GM23338 (cell line): ENCODE data around the gene POP4. TPM values are rescaled to one million over a fixed set of nuclear protein-coding genes. Genes with fewer than 3 reads are reported as not detected.

ENCODE experiments used
- ATAC-seq: fragments of 200-7000 bp; cut with Tn5 transposase; 3 replicates; pipeline ENCODE4 v1.9.1; 2020
- DNase-seq: peaks from one replicate; pipeline ENCODE4 v3.0.0-alpha.2; 2015; ENCODE audit warnings: low spot score
- H2AFZ ChIP-seq: fragments of 200-600 bp; sonication (generic); 2 replicates; pipeline ENCODE4 v1.8.0; 2016; ENCODE audit warnings: antibody characterized with exemption, mild to moderate bottlenecking, moderate library complexity
- H3F3A ChIP-seq: fragments of 200-600 bp; sonication (generic); replicated peaks from 2 replicates; pipeline ENCODE4 v1.8.0; 2017; ENCODE audit warnings: antibody characterized with exemption, mixed run types, low read depth
- H3K27ac ChIP-seq: fragments of 200-600 bp; sonication (generic); 2 replicates; pipeline ENCODE4 v1.6.1; 2016; ENCODE audit warnings: low read depth
- H3K27me3 ChIP-seq: fragments of 200-600 bp; sonication (generic); 2 replicates; pipeline ENCODE4 v1.8.0; 2016; ENCODE audit warnings: mild to moderate bottlenecking, mixed run types, moderate library complexity; ENCODE audit not compliant: insufficient read depth
- H3K36me3 ChIP-seq: fragments of 200-600 bp; sonication (generic); 2 replicates; pipeline ENCODE4 v1.8.0; 2016; ENCODE audit warnings: mild to moderate bottlenecking; ENCODE audit not compliant: insufficient read depth
- H3K4me1 ChIP-seq: fragments of 200-600 bp; sonication (generic); 2 replicates; pipeline ENCODE4 v1.8.0; 2016; ENCODE audit warnings: mild to moderate bottlenecking, moderate library complexity; ENCODE audit not compliant: insufficient read depth
- H3K4me2 ChIP-seq: fragments of 200-600 bp; sonication (generic); 2 replicates; pipeline ENCODE4 v1.7.1; 2017; ENCODE audit warnings: mixed run types
- H3K4me3 ChIP-seq: fragments of 200-600 bp; sonication (generic); 2 replicates; pipeline ENCODE4 v1.6.1; 2016; ENCODE audit warnings: mixed run types
- H3K79me2 ChIP-seq: fragments of 200-600 bp; sonication (generic); replicated peaks from 2 replicates; pipeline ENCODE4 v1.8.0; 2017; ENCODE audit warnings: mild to moderate bottlenecking; ENCODE audit not compliant: insufficient read depth
- H3K9me2 ChIP-seq: fragments of 200-600 bp; sonication (generic); 2 replicates; pipeline ENCODE4 v1.8.0; 2017; ENCODE audit not compliant: insufficient read depth
- H4K20me1 ChIP-seq: fragments of 200-600 bp; sonication (generic); replicated peaks from 2 replicates; pipeline ENCODE4 v1.8.0; 2017; ENCODE audit warnings: mild to moderate bottlenecking; ENCODE audit not compliant: insufficient read depth
- H3K27ac Mint-ChIP-seq: 2 replicates; pipeline ENCODE4 v1.8.0; 2020; ENCODE audit warnings: inconsistent platforms, mild to moderate bottlenecking, moderate library complexity, mixed read lengths
- H3K27me3 Mint-ChIP-seq: 3 replicates; pipeline ENCODE4 v1.8.0; 2022; ENCODE audit warnings: low read depth, mild to moderate bottlenecking, moderate library complexity, mixed read lengths, inconsistent platforms; ENCODE audit not compliant: insufficient read depth, poor library complexity
- H3K36me3 Mint-ChIP-seq: 3 replicates; pipeline ENCODE4 v1.8.0; 2021; ENCODE audit warnings: low read depth, mild to moderate bottlenecking, inconsistent platforms, moderate library complexity, mixed read lengths
- H3K4me1 Mint-ChIP-seq: 3 replicates; pipeline ENCODE4 v1.8.0; 2020; ENCODE audit warnings: mild to moderate bottlenecking, inconsistent platforms, mixed read lengths
- H3K4me3 Mint-ChIP-seq: 3 replicates; pipeline ENCODE4 v1.8.0; 2021; ENCODE audit warnings: moderate library complexity, mild to moderate bottlenecking, inconsistent platforms, mixed read lengths
- H3K9me3 Mint-ChIP-seq: 3 replicates; pipeline ENCODE4 v1.8.0; 2020; ENCODE audit warnings: moderate library complexity, mild to moderate bottlenecking, inconsistent platforms, mixed read lengths
- CREB1 ChIP-seq: fragments of 250-450 bp; sonication (Bioruptor Pico); IDR thresholded peaks from 2 replicates; pipeline ENCODE4 v1.5.0; 2020; ENCODE audit warnings: low read depth, mild to moderate bottlenecking, moderate library complexity
- EZH2 ChIP-seq: fragments of 200-600 bp; sonication (generic); IDR thresholded peaks from one replicate; pipeline ENCODE4 v1.8.0; 2017; ENCODE audit warnings: antibody characterized with exemption, mild to moderate bottlenecking, low read depth; ENCODE audit not compliant: unreplicated experiment
- JUNB ChIP-seq: IDR thresholded peaks from one replicate; pipeline ENCODE4 v1.6.1; 2016; ENCODE audit warnings: antibody characterized with exemption; ENCODE audit not compliant: unreplicated experiment
- NANOG ChIP-seq: IDR thresholded peaks from 2 replicates; pipeline ENCODE4 v1.6.1; 2016; ENCODE audit warnings: antibody characterized with exemption, borderline replicate concordance
- REST ChIP-seq: IDR thresholded peaks from one replicate; pipeline ENCODE4 v1.6.1; 2018; ENCODE audit warnings: antibody characterized with exemption; ENCODE audit not compliant: unreplicated experiment
- STAT1 ChIP-seq: IDR thresholded peaks from one replicate; pipeline ENCODE4 v1.6.1; 2016; ENCODE audit warnings: antibody characterized with exemption; ENCODE audit not compliant: unreplicated experiment
- polyA plus RNA-seq: library from polyadenylated mRNA; unstranded; fragments of >200 nt; fragmentation: Nextera tagmentation; extraction: Ambion mirVana; gene quantifications from 2 replicates; pipeline ENCODE4 v1.2.1, GENCODE V29; 2016
- total RNA-seq: library from RNA; depleted of rRNA; stranded (reverse); fragments of >200 nt; shearing (Covaris generic); gene quantifications from 2 replicates; pipeline ENCODE4 v1.2.3, GENCODE V29; 2014
- TF ChIP-seq, protein P1 (sequence below): IDR thresholded peaks from 2 replicates; pipeline ENCODE4 v1.6.1; 2016; ENCODE audit warnings: antibody characterized with exemption
- TF ChIP-seq, protein P2 (sequence below), 2 experiments: fragments of 200-600 bp in 1 of 2; sonication (generic) in 1 of 2; conservative IDR thresholded peaks; 2 replicates each; pipeline versions ENCODE4 v1.5.1 to v1.6.1; 2016 to 2017; ENCODE audit warnings: antibody characterized with exemption in 2 of 2, low read depth in 2 of 2, mild to moderate bottlenecking in 2 of 2, moderate library complexity in 1 of 2

POP4 gene
- total and polyA plus RNA-seq, 2 experiments from 2014 or later: 37.2 to 58.3 TPM

GRCh38 chr19:29618871-29619270, 12.8 kb downstream of the POP4 start:
- DNase-seq: no peak
- H3K27me3 Mint-ChIP-seq: peaks cover 12% of the 10 kb centered on the region
- no peaks in the 10 kb centered on the region for H3K36me3 ChIP-seq
- TF ChIP-seq, protein P1, sequence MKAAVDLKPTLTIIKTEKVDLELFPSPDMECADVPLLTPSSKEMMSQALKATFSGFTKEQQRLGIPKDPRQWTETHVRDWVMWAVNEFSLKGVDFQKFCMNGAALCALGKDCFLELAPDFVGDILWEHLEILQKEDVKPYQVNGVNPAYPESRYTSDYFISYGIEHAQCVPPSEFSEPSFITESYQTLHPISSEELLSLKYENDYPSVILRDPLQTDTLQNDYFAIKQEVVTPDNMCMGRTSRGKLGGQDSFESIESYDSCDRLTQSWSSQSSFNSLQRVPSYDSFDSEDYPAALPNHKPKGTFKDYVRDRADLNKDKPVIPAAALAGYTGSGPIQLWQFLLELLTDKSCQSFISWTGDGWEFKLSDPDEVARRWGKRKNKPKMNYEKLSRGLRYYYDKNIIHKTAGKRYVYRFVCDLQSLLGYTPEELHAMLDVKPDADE: no peak
- TF ChIP-seq, protein P2, sequence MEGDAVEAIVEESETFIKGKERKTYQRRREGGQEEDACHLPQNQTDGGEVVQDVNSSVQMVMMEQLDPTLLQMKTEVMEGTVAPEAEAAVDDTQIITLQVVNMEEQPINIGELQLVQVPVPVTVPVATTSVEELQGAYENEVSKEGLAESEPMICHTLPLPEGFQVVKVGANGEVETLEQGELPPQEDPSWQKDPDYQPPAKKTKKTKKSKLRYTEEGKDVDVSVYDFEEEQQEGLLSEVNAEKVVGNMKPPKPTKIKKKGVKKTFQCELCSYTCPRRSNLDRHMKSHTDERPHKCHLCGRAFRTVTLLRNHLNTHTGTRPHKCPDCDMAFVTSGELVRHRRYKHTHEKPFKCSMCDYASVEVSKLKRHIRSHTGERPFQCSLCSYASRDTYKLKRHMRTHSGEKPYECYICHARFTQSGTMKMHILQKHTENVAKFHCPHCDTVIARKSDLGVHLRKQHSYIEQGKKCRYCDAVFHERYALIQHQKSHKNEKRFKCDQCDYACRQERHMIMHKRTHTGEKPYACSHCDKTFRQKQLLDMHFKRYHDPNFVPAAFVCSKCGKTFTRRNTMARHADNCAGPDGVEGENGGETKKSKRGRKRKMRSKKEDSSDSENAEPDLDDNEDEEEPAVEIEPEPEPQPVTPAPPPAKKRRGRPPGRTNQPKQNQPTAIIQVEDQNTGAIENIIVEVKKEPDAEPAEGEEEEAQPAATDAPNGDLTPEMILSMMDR (conservative IDR thresholded peaks at IDR 0.05; ENCODE audit: low read depth in 2 of 2): no peak
- TF ChIP-seq NANOG: no peak
- no peak for TF ChIP-seq JUNB
- no peak for TF ChIP-seq EZH2
- no peak for TF ChIP-seq CREB1
- no peak for TF ChIP-seq REST
- H4K20me1 ChIP-seq: no peaks in the 10 kb centered on the region
- ATAC-seq: no peak
- no peak overlapping the region for H3K4me3 ChIP-seq
- no peaks in the 10 kb centered on the region; the same call in 2 of the 3 replicates for H3K9me3 Mint-ChIP-seq
- no peaks in the 10 kb centered on the region for H3K27me3 ChIP-seq
- H3K9me2 ChIP-seq: no peaks in the 10 kb centered on the region
- H3K4me2 ChIP-seq: no peak overlapping the region
- H3K36me3 Mint-ChIP-seq: peaks cover 20% of the 10 kb centered on the region
- no peak overlapping the region for H3K4me3 Mint-ChIP-seq
- no peaks in the 10 kb centered on the region for H3F3A ChIP-seq
- H3K27ac ChIP-seq: no peak overlapping the region
- no peaks in the 10 kb centered on the region for H3K4me1 ChIP-seq
- H3K4me1 Mint-ChIP-seq: no peaks in the 10 kb centered on the region
- H3K79me2 ChIP-seq: no peaks in the 10 kb centered on the region
- H2AFZ ChIP-seq: no peak overlapping the region
- H3K27ac Mint-ChIP-seq: no peak overlapping the region

DNA sequence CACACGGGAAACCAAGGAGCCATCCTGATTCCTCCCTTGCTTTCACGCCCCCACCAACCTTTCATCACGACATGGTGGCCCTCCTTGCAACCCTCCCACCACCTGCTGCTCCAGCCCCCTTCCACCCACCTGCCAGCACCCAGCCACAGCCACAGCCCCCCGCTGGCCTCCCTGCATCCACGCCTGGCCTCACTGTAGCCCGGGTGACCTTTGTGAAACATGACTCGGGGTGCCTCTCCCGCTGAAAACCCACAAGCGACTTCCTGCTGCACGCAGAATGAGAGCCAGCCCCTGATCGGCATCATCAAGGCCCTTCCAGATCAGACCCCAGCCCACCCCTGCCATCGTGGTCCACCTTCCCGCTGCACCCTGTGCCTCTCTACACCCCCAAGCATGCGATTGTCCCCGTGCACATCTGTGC, 14.9 kb downstream of the POP4 start:
- Histone ChIP-seq H3F3A (no peaks in the 10 kb centered on the region), H3K27me3 (no peaks in the 10 kb centered on the region), H3K36me3 (no peaks in the 10 kb centered on the region), H3K79me2 (no peaks in the 10 kb centered on the region), H3K4me1 (peaks cover 10% of the 10 kb centered on the region), H2AFZ (no peak overlapping the region), H3K27ac (no peak overlapping the region), H3K4me3 (no peak overlapping the region), H3K4me2 (no peak overlapping the region), H4K20me1 (no peaks in the 10 kb centered on the region), H3K9me2 (no peaks in the 10 kb centered on the region)
- Mint-ChIP-seq H3K4me3 (no peak overlapping the region), H3K36me3 (peaks cover 4% of the 10 kb centered on the region; the same call in 2 of the 3 replicates), H3K27ac (no peak overlapping the region), H3K27me3 (peaks cover 16% of the 10 kb centered on the region), H3K9me3 (no peaks in the 10 kb centered on the region; the same call in 2 of the 3 replicates), H3K4me1 (peaks cover 8% of the 10 kb centered on the region)
- no peak for DNase-seq
- no peak for ATAC-seq
- no peak for TF ChIP-seq STAT1
- TF ChIP-seq, protein P1: no peak
- TF ChIP-seq EZH2: no peak
- TF ChIP-seq NANOG: no peak
- TF ChIP-seq REST: no peak
- TF ChIP-seq, protein P2 (conservative IDR thresholded peaks at IDR 0.05; ENCODE audit: low read depth in 2 of 2): no peak
